Panc1 (cell line): ENCODE results near the gene WDR88. TPM values are rescaled to one million over a fixed set of nuclear protein-coding genes. Genes with fewer than 3 reads are reported as not detected.
"Not testable (repeated sequence)": the region's sequence is repeated elsewhere in the genome, so short reads cannot be mapped to it uniquely, and the experiment has no call there.

ENCODE experiments used
- ATAC-seq: fragments of 200-7000 bp; cut with Tn5 transposase; 2 replicates; pipeline ENCODE4 v1.9.1; 2020; ENCODE audit warnings: mild to moderate bottlenecking, moderate library complexity
- BruUV-seq: library from RNA; stranded (reverse); fragments of 400-500 nt; replicated peaks from 2 replicates; lab custom pipeline; 2021; lab: Mats Ljungman, UMichigan
- CTCF ChIA-PET: fragments of 300-600 bp; sonication (Branson Sonifier 250); formaldehyde crosslinking; loops from one replicate; lab custom pipeline; 2022; ENCODE audit warnings: antibody characterized with exemption; lab: Charles Lee
- POLR2A ChIA-PET: fragments of 300-600 bp; sonication (Branson Sonifier 250); formaldehyde crosslinking; loops from one replicate; lab custom pipeline; 2022; ENCODE audit warnings: antibody characterized with exemption; lab: Charles Lee
- DNase-seq: peaks from one replicate; pipeline ENCODE4 v3.0.0-alpha.2; 2010; ENCODE audit warnings: low read depth, low spot score
- H3K27ac ChIP-seq: 2 replicates; pipeline ENCODE4 v1.5.1; 2011; ENCODE audit warnings: mild to moderate bottlenecking, low read length, inconsistent platforms
- H3K27me3 ChIP-seq: fragments of 200-500 bp; sonication (Bioruptor generic); 2 replicates; pipeline ENCODE4 v1.6.0; 2014; ENCODE audit warnings: low read length, inconsistent platforms; ENCODE audit not compliant: control insufficient read depth, insufficient read depth
- H3K36me3 ChIP-seq: fragments of 200-500 bp; sonication (Bioruptor generic); 2 replicates; pipeline ENCODE4 v1.5.1; 2014; ENCODE audit warnings: inconsistent platforms, mild to moderate bottlenecking, low read length, moderate library complexity; ENCODE audit not compliant: control insufficient read depth, insufficient read depth
- H3K4me1 ChIP-seq: 2 replicates; pipeline ENCODE4 v1.5.1; 2011; ENCODE audit warnings: inconsistent platforms, mild to moderate bottlenecking, low read length, moderate library complexity; ENCODE audit not compliant: control insufficient read depth, insufficient read depth
- H3K4me3 ChIP-seq, 2 experiments: 2 replicates each; pipeline ENCODE4 v1.5.1; 2011 to 2012; ENCODE audit warnings: low read depth in 2 of 2, low read length in 2 of 2, mild to moderate bottlenecking in 2 of 2, inconsistent platforms in 1 of 2, moderate library complexity in 1 of 2
- H3K9me3 ChIP-seq: fragments of 200-500 bp; sonication (Bioruptor generic); 2 replicates; pipeline ENCODE4 v1.5.1; 2014; ENCODE audit warnings: low read depth, mild to moderate bottlenecking, inconsistent platforms, low read length, moderate library complexity; ENCODE audit not compliant: control insufficient read depth, insufficient read depth
- CTCF ChIP-seq: fragments of 450-650 bp; IDR thresholded peaks from 2 replicates; pipeline ENCODE4 v1.5.1; 2017; ENCODE audit warnings: mild to moderate bottlenecking
- POLR2AphosphoS5 ChIP-seq: IDR thresholded peaks from 2 replicates; pipeline ENCODE4 v1.6.1; 2012; ENCODE audit warnings: mild to moderate bottlenecking, low read depth, low read length, moderate library complexity
- REST ChIP-seq, 2 experiments: IDR thresholded peaks; 2 replicates each; pipeline ENCODE4 v1.6.1; 2011 to 2012; ENCODE audit warnings: low read depth in 2 of 2, control low read depth in 1 of 2, low read length in 1 of 2, mild to moderate bottlenecking in 1 of 2, moderate library complexity in 1 of 2; ENCODE audit not compliant: insufficient read depth in 1 of 2
- SIN3A ChIP-seq: IDR thresholded peaks from 2 replicates; pipeline ENCODE4 v1.6.1; 2012; ENCODE audit warnings: low read depth, mild to moderate bottlenecking, low read length, moderate library complexity, borderline replicate concordance; ENCODE audit not compliant: insufficient read depth
- TCF7L2 ChIP-seq: IDR thresholded peaks from 2 replicates; pipeline ENCODE4 v1.6.1; 2011; ENCODE audit warnings: mild to moderate bottlenecking, low read depth, low read length, inconsistent platforms
- in situ Hi-C: cut with HindIII; loops from 2 replicates; pipeline ENCODE4 v1.10.0; 2016; ENCODE audit warnings: low sequenced_read_pairs, low pct_unique_long_range_greater_than_20kb
- intact Hi-C: fragments of 100-400 bp; cut with micrococcal nuclease; formaldehyde crosslinking; loops from one replicate; pipeline ENCODE4 v1.10.0; 2022; ENCODE audit not compliant: unreplicated experiment
- total RNA-seq: library from RNA; stranded (reverse); gene quantifications from one replicate; pipeline ENCODE4 v1.2.1, GENCODE V29; 2021; ENCODE audit not compliant: unreplicated experiment

Gene WDR88
- total RNA-seq, 1 experiment from 2014 or later, result 0.31 TPM

GRCh38 chr19:33208904-33209849 is 77.3 kb downstream of the WDR88 start:
- Histone ChIP-seq H3K27me3 (no peaks in the 10 kb centered on the region), H3K27ac (no peak overlapping the region), H3K36me3 (no peaks in the 10 kb centered on the region), H3K9me3 (no peaks in the 10 kb centered on the region), H3K4me3 (no peak overlapping the region), H3K4me1 (no peaks in the 10 kb centered on the region)
- TF ChIP-seq POLR2AphosphoS5, result no peak
- TF ChIP-seq REST (IDR thresholded peaks at IDR 0.05; ENCODE audit: insufficient read depth in 1 of 2, low read depth in 2 of 2, low read length in 1 of 2), result no peak
- no peak for TF ChIP-seq CTCF
- no peak for TF ChIP-seq TCF7L2
- no peak for TF ChIP-seq SIN3A
- no TSS peak for BruUV-seq
- DNase-seq (no peak), ATAC-seq (no peak)
- in situ Hi-C loops, result no loop called here
- intact Hi-C loops, result no loop called here
- ChIA-PET CTCF (interaction anchor here (0.7 to 1.0 kb wide), 2 partner anchors 10 to 25 kb away, joined by 3 to 5 read pairs; no protein-coding TSS in a partner anchor), POLR2A (no interaction called here)

GRCh38 chr19:33209850-33210230 is 77.9 kb downstream of the WDR88 start:
- H3K4me3 ChIP-seq, intact Hi-C loops, BruUV-seq, H3K4me1 ChIP-seq, POLR2A ChIA-PET, in situ Hi-C loops, ATAC-seq, H3K36me3 ChIP-seq, DNase-seq, H3K27me3 ChIP-seq, H3K9me3 ChIP-seq, H3K27ac ChIP-seq: not testable (repeated sequence)
- CTCF ChIA-PET, result interaction anchor here (0.6 to 1.0 kb wide), 3 partner anchors 9 to 26 kb away, joined by 3 to 5 read pairs (median 3); no protein-coding TSS in a partner anchor
